EL (cell line): Measurements from ENCODE around the gene AATK.
A peak's percentile ranks its signal among the peaks of the same experiment; 100 is the strongest.

ENCODE experiments used
- DNase-seq: peaks from one replicate; pipeline ENCODE4 v3.0.0-alpha.2; 2016

Gene AATK

GRCh38 chr17:81166033-81166492 is at the start of gene AATK:
AATK (minus strand) TSS chr17:81166221; CDS start chr17:81165992, 229 bp downstream.
- DNase-seq, result no peak

GRCh38 chr17:81213978-81214377 is 48.0 kb upstream of the AATK start:
- DNase-seq, result no peak

- DNase-seq, result no peak
These were observed 46.3 kb upstream of the AATK start for GRCh38 chr17:81212365-81212764.

GRCh38 chr17:81210868-81211267 is 44.8 kb upstream of the AATK start:
- no peak for DNase-seq

- DNase-seq, result no peak
These were observed 44.4 kb upstream of the AATK start for GRCh38 chr17:81210466-81210865.

GRCh38 chr17:81209141-81209540 is 43.1 kb upstream of the AATK start:
- DNase-seq, result no peak

GRCh38 chr17:81208651-81209050 is 42.6 kb upstream of the AATK start:
- DNase-seq, result no peak

GRCh38 chr17:81207610-81208581 is 41.9 kb upstream of the AATK start:
- DNase-seq, result no peak

GRCh38 chr17:81206657-81207056 is 40.6 kb upstream of the AATK start:
- DNase-seq, result no peak

GRCh38 chr17:81206166-81206565 is 40.1 kb upstream of the AATK start:
- no peak for DNase-seq

- no peak for DNase-seq
These were observed 38.6 kb upstream of the AATK start for GRCh38 chr17:81204578-81204977.

GRCh38 chr17:81203136-81203535 is 37.1 kb upstream of the AATK start:
- DNase-seq, result no peak

GRCh38 chr17:81202318-81202717 is 36.3 kb upstream of the AATK start:
- DNase-seq, result no peak

GRCh38 chr17:81200695-81201580 is 34.9 kb upstream of the AATK start:
- peak; percentile 56 for DNase-seq

GRCh38 chr17:81200201-81200600 is 34.2 kb upstream of the AATK start:
- DNase-seq, result no peak

GRCh38 chr17:81199482-81199830 is 33.4 kb upstream of the AATK start:
- no peak for DNase-seq

GRCh38 chr17:81198826-81199481 is 32.9 kb upstream of the AATK start:
- DNase-seq, result no peak

- no peak for DNase-seq
These were observed 31.9 kb upstream of the AATK start for GRCh38 chr17:81197831-81198490.

GRCh38 chr17:81197409-81197795 is 31.4 kb upstream of the AATK start:
- no peak for DNase-seq

- no peak for DNase-seq
These were observed 30.7 kb upstream of the AATK start for GRCh38 chr17:81196505-81197408.

- no peak for DNase-seq
These were observed 30.0 kb upstream of the AATK start for GRCh38 chr17:81195941-81196495.
